ENCODE data around the gene BIN1.

BIN1 gene

GRCh38 chr2:127067620-127068350, 39.2 kb downstream of the BIN1 start:
- no peak overlapping the region for H3K4me3 Mint-ChIP-seq
- peaks cover 60% of the 10 kb centered on the region for H3K36me3 Mint-ChIP-seq
- no peaks in the 10 kb centered on the region for H3K9me3 Mint-ChIP-seq
- DNase-seq (ENCODE audit: low spot score in 2 of 2), result peak; percentile 65 to 82
- H3K27ac Mint-ChIP-seq, result peak overlapping the region; percentile 85
- ATAC-seq, result peak; percentile 9
- H3K4me1 Mint-ChIP-seq, result peaks cover 71% of the 10 kb centered on the region

DNA sequence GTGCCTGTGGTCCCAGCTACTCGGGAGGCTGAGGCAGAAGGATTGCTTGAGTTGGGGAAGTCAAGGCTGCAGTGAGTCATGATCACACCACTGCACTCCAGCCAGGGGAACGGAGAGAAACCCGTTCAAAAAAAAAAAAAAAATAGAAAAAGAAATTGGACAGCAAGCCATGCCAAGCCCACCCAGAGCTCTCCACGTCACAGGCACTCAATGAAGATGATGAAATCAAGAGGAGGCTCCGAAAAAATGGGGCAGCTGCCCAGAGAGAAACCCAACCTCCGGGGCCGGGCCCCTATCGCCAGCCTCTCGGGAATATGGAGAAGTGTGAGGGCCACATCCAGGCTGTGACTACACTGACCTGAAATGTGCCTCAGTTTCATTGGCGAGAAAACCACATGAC, 40.0 kb downstream of the BIN1 start:
- Mint-ChIP-seq H3K4me3 (no peak overlapping the region), H3K9me3 (no peaks in the 10 kb centered on the region), H3K27ac (peak overlapping the region; percentile 92), H3K4me1 (peaks cover 64% of the 10 kb centered on the region), H3K36me3 (peaks cover 62% of the 10 kb centered on the region)
- DNase-seq (ENCODE audit: low spot score in 2 of 2), result no peak
- ATAC-seq, result no peak

DNA sequence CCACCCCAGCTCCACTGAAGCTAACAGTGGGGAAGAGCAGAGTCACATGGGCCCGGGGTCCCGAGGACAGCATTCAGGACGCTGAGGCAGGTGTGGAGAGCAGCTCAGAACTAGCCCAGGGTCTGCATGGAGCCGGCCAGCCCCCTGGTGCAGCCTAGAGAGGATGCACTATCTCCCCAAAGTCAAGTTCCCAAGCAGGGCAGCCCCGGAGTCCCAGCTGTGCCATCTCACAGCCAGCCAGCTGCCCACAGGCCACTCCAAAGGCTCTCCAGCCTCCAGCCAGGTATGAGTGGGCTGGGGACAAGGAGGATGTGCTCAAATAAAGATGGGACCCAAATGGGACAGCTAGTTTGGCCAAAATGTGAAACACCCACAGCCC, 41.0 kb downstream of the BIN1 start:
- ATAC-seq, result no peak
- Mint-ChIP-seq H3K4me1 (peaks cover 57% of the 10 kb centered on the region), H3K27ac (peak overlapping the region; percentile 92), H3K36me3 (peaks cover 72% of the 10 kb centered on the region), H3K4me3 (peak overlapping the region; percentile 58), H3K9me3 (no peaks in the 10 kb centered on the region)
- DNase-seq (ENCODE audit: low spot score in 2 of 2), result no peak

DNA sequence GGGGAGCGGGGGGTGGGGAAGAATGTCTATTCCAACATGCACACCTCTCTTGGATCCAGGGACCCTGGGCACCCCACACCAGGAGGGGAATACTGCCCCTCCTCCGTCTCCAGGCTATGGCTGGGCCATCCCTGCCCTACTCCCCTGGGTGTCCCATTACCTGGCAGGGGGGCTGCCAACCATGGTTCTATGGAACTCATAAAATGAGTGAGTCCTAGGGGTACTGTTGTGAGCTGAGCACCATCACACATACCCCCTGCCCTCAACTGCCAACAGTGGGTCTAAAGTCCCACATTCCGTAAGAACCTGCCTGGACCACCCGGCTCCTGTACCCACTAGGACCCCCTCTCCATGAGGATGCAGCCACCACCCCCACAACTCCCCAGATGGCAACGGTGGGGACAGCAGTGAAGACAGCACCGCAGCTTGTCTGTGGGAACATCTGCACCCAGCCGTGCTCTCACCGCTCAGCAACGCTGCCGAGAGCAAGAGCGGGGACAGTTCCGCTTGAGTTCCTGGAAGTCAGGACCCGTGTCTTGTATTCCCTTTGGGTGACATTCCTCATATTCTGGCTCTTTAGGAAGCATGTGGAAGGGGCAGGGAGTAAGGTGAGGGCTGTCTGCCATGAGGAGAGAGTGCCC, 41.5 kb downstream of the BIN1 start:
- Mint-ChIP-seq H3K4me3 (peak overlapping the region; percentile 58), H3K9me3 (no peaks in the 10 kb centered on the region), H3K36me3 (peaks cover 70% of the 10 kb centered on the region), H3K27ac (peak overlapping the region; percentile 92), H3K4me1 (peaks cover 52% of the 10 kb centered on the region)
- ATAC-seq (no peak), DNase-seq (ENCODE audit: low spot score in 2 of 2) (no peak)

DNA sequence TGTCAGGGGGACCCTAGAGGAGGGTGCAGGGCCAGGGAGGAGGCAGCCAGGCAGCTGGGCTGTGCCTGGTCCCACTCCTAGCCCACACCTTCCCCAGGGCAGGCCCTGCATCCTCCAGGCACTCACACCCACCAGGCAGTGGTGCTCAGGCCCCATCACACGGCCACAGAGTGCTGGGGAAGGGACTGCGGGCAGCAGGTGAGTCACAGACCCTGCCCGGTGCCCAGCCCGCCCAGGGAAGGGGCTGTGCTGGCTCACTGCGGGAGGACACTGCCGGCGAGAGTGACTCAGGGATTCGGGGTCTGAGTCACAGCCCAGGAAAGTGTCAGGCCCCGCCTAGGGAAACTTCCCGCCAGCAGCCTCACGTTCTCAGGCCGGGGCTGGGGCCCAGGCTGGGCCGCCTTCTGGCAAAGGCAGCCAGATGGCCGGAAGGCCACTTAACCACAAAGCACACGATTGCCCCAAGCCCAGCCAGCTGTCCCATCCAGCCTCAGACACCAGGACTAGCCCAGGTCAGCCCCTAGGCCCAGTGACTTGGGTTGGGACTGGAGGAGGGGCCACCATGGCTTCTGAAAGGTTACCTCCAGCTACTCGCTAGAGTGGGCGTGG, 42.2 kb downstream of the BIN1 start:
- peak overlapping the region; percentile 92 for H3K27ac Mint-ChIP-seq
- H3K4me3 Mint-ChIP-seq, result peak overlapping the region; percentile 58
- ATAC-seq (peak; percentile 96), DNase-seq (ENCODE audit: low spot score in 2 of 2) (peak; percentile 70 to 90)
- H3K9me3 Mint-ChIP-seq, result no peaks in the 10 kb centered on the region
- H3K4me1 Mint-ChIP-seq, result peaks cover 46% of the 10 kb centered on the region
- peaks cover 65% of the 10 kb centered on the region for H3K36me3 Mint-ChIP-seq

DNA sequence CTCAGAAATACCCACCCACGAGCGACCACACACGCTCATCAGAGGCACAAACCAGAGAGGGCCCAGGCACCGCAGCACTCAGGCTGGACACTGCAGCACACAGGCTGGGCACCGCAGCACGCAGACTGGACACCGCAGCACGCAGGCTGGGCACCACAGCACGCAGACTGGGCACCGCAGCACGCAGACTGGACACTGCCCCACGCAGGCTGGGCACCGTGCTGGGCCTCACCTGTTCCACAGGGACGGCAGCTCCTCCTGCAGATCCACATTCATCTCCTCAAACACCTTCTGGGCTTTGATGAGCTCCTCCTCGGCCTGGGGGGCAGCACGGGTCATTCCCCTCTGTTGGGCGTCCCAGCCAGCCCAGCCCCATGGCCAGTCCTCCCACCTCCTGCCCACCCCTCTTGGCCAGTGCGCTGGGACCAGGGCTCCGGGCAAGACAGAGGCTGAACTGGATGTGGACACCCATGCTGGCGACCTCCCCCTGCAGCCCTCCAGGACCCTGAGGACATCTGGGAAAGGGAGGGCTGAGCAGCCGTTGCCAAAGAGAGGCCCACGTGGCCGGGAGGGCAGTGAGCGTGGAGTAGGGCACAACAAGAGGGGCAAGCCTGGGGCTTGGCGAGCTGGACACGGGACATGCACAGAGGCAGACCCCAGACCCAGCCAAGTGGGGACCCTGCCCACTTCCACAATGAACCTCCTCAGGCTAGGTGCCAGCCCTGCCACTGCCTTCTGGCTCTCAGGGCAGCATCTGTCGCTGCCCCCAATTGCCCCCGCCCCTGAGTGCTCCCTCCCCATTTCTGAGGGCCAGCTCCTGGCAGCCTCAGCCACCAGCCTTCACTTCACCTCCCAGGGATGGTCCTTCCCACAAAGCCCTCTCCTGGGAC, 43.0 kb downstream of the BIN1 start:
- peak overlapping the region; percentile 92 for H3K27ac Mint-ChIP-seq
- H3K36me3 Mint-ChIP-seq, result peaks cover 62% of the 10 kb centered on the region
- no peak for DNase-seq (ENCODE audit: low spot score in 2 of 2)
- peak overlapping the region; percentile 58 for H3K4me3 Mint-ChIP-seq
- no peaks in the 10 kb centered on the region for H3K9me3 Mint-ChIP-seq
- H3K4me1 Mint-ChIP-seq, result peaks cover 38% of the 10 kb centered on the region
- no peak for ATAC-seq

DNA sequence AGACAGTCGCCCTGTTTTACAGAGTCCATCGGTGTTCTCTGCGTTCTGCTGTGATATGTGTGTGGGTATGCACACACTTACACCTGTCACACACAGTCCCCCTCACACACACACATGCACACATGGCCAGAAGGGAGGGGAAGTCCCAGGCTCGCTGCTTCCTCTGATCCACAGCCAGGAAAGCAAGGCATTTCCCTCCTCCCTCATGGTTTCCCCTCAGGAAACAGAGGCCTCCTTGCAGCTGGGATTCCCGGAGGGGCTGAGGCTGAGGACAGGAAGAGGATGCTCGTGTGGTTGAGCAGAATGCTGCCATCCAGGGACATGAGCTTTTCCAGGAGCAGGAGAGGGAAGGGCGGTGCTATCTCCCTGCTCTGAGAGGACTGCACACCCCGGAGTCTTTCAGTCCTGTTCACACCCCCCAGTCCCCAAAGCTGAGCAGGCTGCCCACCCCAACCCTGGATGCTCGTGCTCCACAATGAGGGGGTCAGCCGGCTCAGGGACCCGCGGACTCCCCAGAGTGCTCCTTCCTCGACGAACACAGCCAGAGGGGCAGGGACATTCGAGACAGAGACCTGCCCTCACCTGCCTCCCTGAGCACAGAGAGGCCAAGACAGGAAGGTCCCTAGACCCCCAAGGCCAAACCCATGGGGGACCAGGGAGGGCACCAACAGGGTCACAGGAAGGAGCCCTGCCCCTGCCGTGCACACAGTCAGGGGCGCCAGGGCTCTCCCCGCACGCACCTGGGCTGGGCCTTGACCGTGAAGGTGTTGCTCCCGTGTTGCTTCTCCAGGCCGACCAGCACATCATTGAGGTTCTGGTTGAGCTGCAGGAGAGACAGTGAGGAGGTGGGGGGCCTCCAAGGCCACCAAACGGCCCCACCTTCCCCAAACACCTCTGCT, 45.3 kb downstream of the BIN1 start:
- Mint-ChIP-seq H3K36me3 (peaks cover 56% of the 10 kb centered on the region), H3K4me3 (no peak overlapping the region), H3K4me1 (peaks cover 24% of the 10 kb centered on the region), H3K9me3 (no peaks in the 10 kb centered on the region), H3K27ac (peak overlapping the region; percentile 86)
- no peak for ATAC-seq
- no peak for DNase-seq (ENCODE audit: low spot score in 2 of 2)

DNA sequence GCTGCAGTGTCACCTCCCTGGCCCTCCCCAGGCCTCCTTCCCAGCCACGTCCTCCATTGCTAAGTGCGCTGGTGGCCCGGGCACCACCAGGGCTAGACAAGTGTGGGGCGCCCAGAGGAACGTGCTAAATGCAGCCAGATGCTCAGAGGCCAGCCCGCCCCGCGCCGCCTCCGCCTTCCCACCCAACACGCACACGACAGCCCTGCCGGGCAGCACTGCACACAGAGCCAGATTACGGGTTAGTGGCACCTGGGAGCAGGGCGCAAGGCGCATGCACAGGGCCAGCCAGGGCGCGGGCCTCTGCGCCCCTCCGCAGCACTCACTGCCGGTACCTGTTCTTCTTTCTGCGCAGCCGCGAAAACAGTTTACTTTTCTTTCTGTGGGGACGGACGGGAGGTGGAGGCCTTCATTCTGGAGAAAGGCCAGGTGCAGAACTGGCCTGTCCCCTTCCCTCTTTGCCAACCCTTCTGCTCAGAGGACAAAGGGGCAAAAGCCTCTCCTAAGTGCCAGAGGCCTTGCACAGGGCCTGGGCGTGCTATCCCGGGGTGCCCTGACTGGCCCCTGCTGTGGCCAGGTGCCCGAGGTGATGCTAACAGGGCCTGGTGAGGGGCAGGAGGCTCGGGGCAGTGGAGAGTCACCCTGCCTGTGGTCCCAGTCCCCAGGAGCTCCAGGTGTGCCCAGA, 46.5 kb downstream of the BIN1 start:
- H3K9me3 Mint-ChIP-seq, result no peaks in the 10 kb centered on the region
- H3K4me1 Mint-ChIP-seq, result peaks cover 17% of the 10 kb centered on the region
- no peak overlapping the region for H3K4me3 Mint-ChIP-seq
- ATAC-seq (no peak), DNase-seq (ENCODE audit: low spot score in 2 of 2) (no peak)
- H3K27ac Mint-ChIP-seq, result peak overlapping the region; percentile 86
- peaks cover 59% of the 10 kb centered on the region for H3K36me3 Mint-ChIP-seq

GRCh38 chr2:127059559-127059958, 47.4 kb downstream of the BIN1 start:
- DNase-seq (ENCODE audit: low spot score in 2 of 2) (no peak), ATAC-seq (no peak)
- H3K9me3 Mint-ChIP-seq, result no peaks in the 10 kb centered on the region
- no peak overlapping the region for H3K4me3 Mint-ChIP-seq
- peaks cover 56% of the 10 kb centered on the region for H3K36me3 Mint-ChIP-seq
- peaks cover 9% of the 10 kb centered on the region for H3K4me1 Mint-ChIP-seq
- peak overlapping the region; percentile 51 for H3K27ac Mint-ChIP-seq

- no peak for DNase-seq (ENCODE audit: low spot score in 2 of 2)
- ATAC-seq, result no peak
- Mint-ChIP-seq H3K27ac (peak overlapping the region; percentile 51), H3K36me3 (peaks cover 58% of the 10 kb centered on the region), H3K9me3 (no peaks in the 10 kb centered on the region), H3K4me1 (peaks cover 11% of the 10 kb centered on the region), H3K4me3 (no peak overlapping the region)
Observed at GRCh38 chr2:127058954-127059252, 48.1 kb downstream of the BIN1 start.

- no peak overlapping the region for H3K4me3 Mint-ChIP-seq
- peaks cover 55% of the 10 kb centered on the region for H3K36me3 Mint-ChIP-seq
- H3K4me1 Mint-ChIP-seq, result peaks cover 13% of the 10 kb centered on the region
- ATAC-seq (no peak), DNase-seq (ENCODE audit: low spot score in 2 of 2) (no peak)
- H3K27ac Mint-ChIP-seq, result peak overlapping the region; percentile 51
- H3K9me3 Mint-ChIP-seq, result no peaks in the 10 kb centered on the region
Observed at GRCh38 chr2:127058246-127058953, 48.6 kb downstream of the BIN1 start.

DNA sequence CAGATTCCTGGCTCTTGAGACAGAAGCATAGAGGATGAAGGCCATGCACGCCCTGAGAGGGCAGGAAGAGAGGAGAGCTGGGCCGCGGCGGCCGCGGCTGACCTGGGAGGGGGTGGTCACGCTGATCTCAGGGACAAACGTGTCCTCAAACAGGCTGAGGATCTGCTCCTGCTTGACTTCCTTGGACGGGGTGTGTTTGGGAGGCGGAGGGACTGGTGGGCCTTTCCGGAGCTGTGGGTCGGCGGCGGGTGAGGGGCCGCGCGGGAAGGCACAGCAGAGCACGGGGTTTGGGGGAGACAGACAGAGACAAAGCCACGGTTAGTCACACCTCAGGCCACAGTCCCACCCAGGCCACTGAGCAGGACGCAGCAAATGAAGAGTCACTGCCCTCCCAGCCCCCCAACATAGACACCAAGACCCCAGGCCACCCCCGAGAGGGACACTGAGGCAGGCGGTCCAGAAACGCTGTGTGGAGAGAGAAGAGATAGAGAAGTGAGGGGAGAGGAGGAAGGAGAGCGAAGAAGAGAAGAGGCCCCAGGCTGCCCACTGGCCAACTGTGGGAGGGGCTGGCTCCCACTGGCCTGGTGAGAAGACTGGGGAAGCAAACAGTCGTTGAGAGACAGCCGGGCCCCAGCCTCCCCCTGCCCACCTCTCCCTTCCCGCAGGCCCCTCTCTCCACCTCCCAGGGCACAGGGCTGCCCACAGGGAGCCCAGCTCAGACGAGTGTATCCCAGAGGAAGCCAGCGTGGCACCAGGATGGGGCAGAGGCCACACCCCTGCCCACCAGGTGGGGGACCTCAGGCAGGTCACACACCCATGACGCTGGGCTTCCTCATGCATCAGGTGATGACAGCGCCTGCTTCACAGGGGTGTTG, 49.3 kb downstream of the BIN1 start:
- Mint-ChIP-seq H3K4me3 (no peak overlapping the region), H3K27ac (no peak overlapping the region), H3K4me1 (peaks cover 19% of the 10 kb centered on the region), H3K36me3 (peaks cover 48% of the 10 kb centered on the region), H3K9me3 (no peaks in the 10 kb centered on the region)
- ATAC-seq (no peak), DNase-seq (ENCODE audit: low spot score in 2 of 2) (no peak)

Data from stimulated activated effector memory CD8-positive, alpha-beta T cell treated with anti-CD3 and anti-CD28 coated beads, Interleukin-12 subunit alpha, Interleukin-12 subunit beta, amount 100 ng/mL, for 72 hours (primary cell).